Measurements from ENCODE around the gene HYAL3.
"Not testable (repeated sequence)": the region's sequence is repeated elsewhere in the genome, so short reads cannot be mapped to it uniquely, and the experiment has no call there.

HYAL3 gene

DNA sequence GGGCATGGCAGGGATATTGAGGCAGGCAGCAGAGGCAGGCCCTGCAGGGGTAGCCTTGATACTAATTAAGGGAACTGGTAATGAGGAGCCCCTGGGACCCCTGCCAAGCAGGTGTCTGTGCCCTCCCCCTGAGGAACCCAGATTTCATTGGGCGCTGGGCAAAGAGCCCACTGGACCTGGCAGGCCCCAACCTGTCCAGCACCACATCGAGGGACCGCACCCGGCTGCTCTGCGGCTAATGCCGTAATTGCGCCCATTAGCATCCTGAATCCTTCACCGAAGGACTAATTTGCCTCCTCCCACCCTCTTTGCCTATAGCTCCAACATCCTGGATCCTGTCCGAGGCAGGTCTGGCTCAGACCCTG lies 44.0 kb downstream of the HYAL3 start:
- Histone ChIP-seq H3K4me3 (ENCODE audit: low read length) (no peak overlapping the region), H3K4me2 (ENCODE audit: low read length) (no peak overlapping the region), H3K4me1 (ENCODE audit: control insufficient read depth, insufficient read depth, low read length) (peaks cover 51% of the 10 kb centered on the region), H3K9ac (ENCODE audit: low read depth, low read length) (peak overlapping the region; percentile 73), H3K9me3 (replicated peaks; ENCODE audit: low read length) (no peaks in the 10 kb centered on the region), H3K27me3 (ENCODE audit: control insufficient read depth, insufficient read depth, low read length) (no peaks in the 10 kb centered on the region), H3K36me3 (ENCODE audit: insufficient read depth, low read length) (peaks cover 79% of the 10 kb centered on the region)

- Histone ChIP-seq H3K9me3 (replicated peaks; ENCODE audit: low read length) (no peaks in the 10 kb centered on the region), H3K9ac (ENCODE audit: low read depth, low read length) (peak overlapping the region; percentile 73), H3K4me2 (ENCODE audit: low read length) (peak overlapping the region; percentile 37), H3K4me3 (ENCODE audit: low read length) (no peak overlapping the region), H3K4me1 (ENCODE audit: control insufficient read depth, insufficient read depth, low read length) (peaks cover 54% of the 10 kb centered on the region), H3K36me3 (ENCODE audit: insufficient read depth, low read length) (peaks cover 81% of the 10 kb centered on the region), H3K27me3 (ENCODE audit: control insufficient read depth, insufficient read depth, low read length) (no peaks in the 10 kb centered on the region)
Measured at GRCh38 chr3:50254577-50255250, 44.5 kb downstream of the HYAL3 start.

GRCh38 chr3:50251220-50251619 lies 48.0 kb downstream of the HYAL3 start:
- no peaks in the 10 kb centered on the region for H3K27me3 ChIP-seq (ENCODE audit: control insufficient read depth, insufficient read depth, low read length)
- H3K9me3 ChIP-seq (replicated peaks; ENCODE audit: low read length): no peaks in the 10 kb centered on the region
- no peak overlapping the region for H3K9ac ChIP-seq (ENCODE audit: low read depth, low read length)
- peaks cover 48% of the 10 kb centered on the region for H3K36me3 ChIP-seq (ENCODE audit: insufficient read depth, low read length)
- H3K4me2 ChIP-seq (ENCODE audit: low read length): peak overlapping the region; percentile 31
- H3K4me3 ChIP-seq (ENCODE audit: low read length): no peak overlapping the region
- H3K4me1 ChIP-seq (ENCODE audit: control insufficient read depth, insufficient read depth, low read length): peaks cover 82% of the 10 kb centered on the region

DNA sequence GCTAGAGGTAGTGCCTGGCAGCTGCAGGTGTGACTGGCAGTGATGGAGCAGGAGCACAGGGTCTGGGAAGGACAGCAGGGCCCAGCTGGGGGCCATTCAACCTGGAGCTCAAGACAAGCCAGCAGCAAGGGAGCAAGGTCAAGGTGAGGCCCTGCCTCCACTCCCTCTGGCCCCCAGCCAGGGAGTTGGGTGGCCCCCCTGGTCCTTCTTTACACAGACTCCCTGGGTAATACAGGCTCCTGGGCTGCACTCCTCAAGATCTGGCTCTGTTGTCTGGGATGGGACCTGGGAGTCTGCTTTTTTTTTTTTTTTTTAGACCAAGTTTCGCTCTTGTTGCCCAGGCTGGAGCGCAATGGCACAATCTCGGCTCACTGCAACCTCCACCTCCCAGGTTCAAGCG lies 48.7 kb downstream of the HYAL3 start:
- Histone ChIP-seq H3K4me3 (ENCODE audit: low read length) (no peak overlapping the region), H3K4me2 (ENCODE audit: low read length) (no peak overlapping the region), H3K27me3 (ENCODE audit: control insufficient read depth, insufficient read depth, low read length) (no peaks in the 10 kb centered on the region), H3K9me3 (replicated peaks; ENCODE audit: low read length) (no peaks in the 10 kb centered on the region), H3K9ac (ENCODE audit: low read depth, low read length) (no peak overlapping the region), H3K36me3 (ENCODE audit: insufficient read depth, low read length) (peaks cover 45% of the 10 kb centered on the region), H3K4me1 (ENCODE audit: control insufficient read depth, insufficient read depth, low read length) (peaks cover 90% of the 10 kb centered on the region)

DNA sequence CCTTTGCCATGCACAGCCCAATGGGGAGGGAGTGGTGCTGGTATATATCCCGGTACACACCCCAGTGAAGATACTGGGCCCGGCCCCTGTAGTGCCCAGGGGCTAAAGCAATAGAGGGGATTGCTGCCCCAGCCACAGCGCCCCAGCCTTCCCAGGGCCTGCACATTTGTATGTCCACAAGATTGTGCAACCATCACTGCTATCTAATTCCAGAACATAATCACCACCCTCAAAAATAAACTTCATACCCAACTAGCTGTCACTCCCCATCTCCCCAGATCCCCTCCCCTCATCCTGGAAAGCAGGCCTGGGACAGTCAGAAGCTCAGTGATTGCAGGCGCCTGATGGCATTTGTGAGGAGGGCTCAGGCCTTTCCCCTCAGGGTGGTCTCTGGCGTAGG lies 49.7 kb downstream of the HYAL3 start:
- H3K4me1 ChIP-seq (ENCODE audit: control insufficient read depth, insufficient read depth, low read length): peaks cover 86% of the 10 kb centered on the region
- no peaks in the 10 kb centered on the region for H3K9me3 ChIP-seq (replicated peaks; ENCODE audit: low read length)
- H3K36me3 ChIP-seq (ENCODE audit: insufficient read depth, low read length): peaks cover 36% of the 10 kb centered on the region
- H3K4me3 ChIP-seq (ENCODE audit: low read length): no peak overlapping the region
- H3K27me3 ChIP-seq (ENCODE audit: control insufficient read depth, insufficient read depth, low read length): no peaks in the 10 kb centered on the region
- no peak overlapping the region for H3K4me2 ChIP-seq (ENCODE audit: low read length)
- no peak overlapping the region for H3K9ac ChIP-seq (ENCODE audit: low read depth, low read length)

- Histone ChIP-seq H3K27me3 (ENCODE audit: control insufficient read depth, insufficient read depth, low read length) (no peaks in the 10 kb centered on the region), H3K4me3 (ENCODE audit: low read length) (no peak overlapping the region), H3K36me3 (ENCODE audit: insufficient read depth, low read length) (peaks cover 33% of the 10 kb centered on the region), H3K4me2 (ENCODE audit: low read length) (peak overlapping the region; percentile 69), H3K9ac (ENCODE audit: low read depth, low read length) (peak overlapping the region; percentile 62), H3K4me1 (ENCODE audit: control insufficient read depth, insufficient read depth, low read length) (peaks cover 84% of the 10 kb centered on the region), H3K9me3 (replicated peaks; ENCODE audit: low read length) (no peaks in the 10 kb centered on the region)
Measured at GRCh38 chr3:50248387-50248786, 50.8 kb downstream of the HYAL3 start.

GRCh38 chr3:50246517-50246954 lies 52.7 kb downstream of the HYAL3 start:
- Histone ChIP-seq H3K4me3 (ENCODE audit: low read length) (peak overlapping the region; percentile 10), H3K36me3 (ENCODE audit: insufficient read depth, low read length) (peaks cover 20% of the 10 kb centered on the region), H3K4me2 (ENCODE audit: low read length) (peak overlapping the region; percentile 87), H3K9me3 (replicated peaks; ENCODE audit: low read length) (no peaks in the 10 kb centered on the region), H3K27me3 (ENCODE audit: control insufficient read depth, insufficient read depth, low read length) (no peaks in the 10 kb centered on the region), H3K9ac (ENCODE audit: low read depth, low read length) (peak overlapping the region; percentile 83), H3K4me1 (ENCODE audit: control insufficient read depth, insufficient read depth, low read length) (peaks cover 84% of the 10 kb centered on the region)

- peaks cover 19% of the 10 kb centered on the region for H3K36me3 ChIP-seq (ENCODE audit: insufficient read depth, low read length)
Measured at GRCh38 chr3:50245831-50246516, 53.2 kb downstream of the HYAL3 start.

DNA sequence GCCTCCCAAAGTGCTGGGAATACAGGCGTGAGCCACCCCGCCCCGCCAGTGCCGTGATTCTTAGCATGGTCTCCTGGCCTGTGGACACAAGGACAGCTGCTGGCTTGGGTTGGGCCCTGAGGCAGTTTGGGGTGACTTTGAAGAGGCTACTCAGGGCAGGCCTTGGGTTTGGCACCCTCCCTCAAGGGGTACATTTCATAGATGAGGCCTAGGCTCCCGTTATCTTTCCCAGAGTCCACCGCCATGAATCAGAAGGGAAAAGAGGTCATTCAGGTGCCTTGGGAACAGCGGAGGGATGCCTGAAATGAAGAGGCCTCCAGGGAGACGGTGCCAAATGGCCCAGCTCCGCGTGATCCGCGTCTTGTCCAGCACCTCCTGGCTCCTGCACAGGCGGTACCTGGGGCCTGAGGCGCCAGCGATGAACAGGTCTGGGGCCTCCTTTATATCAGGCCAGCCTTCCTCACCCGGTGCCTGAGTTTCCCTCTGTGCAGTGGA lies 53.9 kb downstream of the HYAL3 start:
- peak overlapping the region; percentile 83 for H3K9ac ChIP-seq (ENCODE audit: low read depth, low read length)
- H3K27me3 ChIP-seq (ENCODE audit: control insufficient read depth, insufficient read depth, low read length): no peaks in the 10 kb centered on the region
- H3K4me3 ChIP-seq (ENCODE audit: low read length): peak overlapping the region; percentile 60
- H3K4me2 ChIP-seq (ENCODE audit: low read length): peak overlapping the region; percentile 87
- H3K4me1 ChIP-seq (ENCODE audit: control insufficient read depth, insufficient read depth, low read length): peaks cover 84% of the 10 kb centered on the region
- H3K9me3 ChIP-seq (replicated peaks; ENCODE audit: low read length): no peaks in the 10 kb centered on the region
- H3K36me3 ChIP-seq (ENCODE audit: insufficient read depth, low read length): peaks cover 16% of the 10 kb centered on the region

More at GRCh38 chr3:50245831-50246516, 53.2 kb downstream of the HYAL3 start:
- Histone ChIP-seq H3K9me3 (replicated peaks; ENCODE audit: low read length) (no peaks in the 10 kb centered on the region), H3K4me1 (ENCODE audit: control insufficient read depth, insufficient read depth, low read length) (peaks cover 86% of the 10 kb centered on the region), H3K27me3 (ENCODE audit: control insufficient read depth, insufficient read depth, low read length) (no peaks in the 10 kb centered on the region), H3K9ac (ENCODE audit: low read depth, low read length) (peak overlapping the region; percentile 83), H3K4me2 (ENCODE audit: low read length) (peak overlapping the region; percentile 87), H3K4me3 (ENCODE audit: low read length) (peak overlapping the region; percentile 60)

DNA sequence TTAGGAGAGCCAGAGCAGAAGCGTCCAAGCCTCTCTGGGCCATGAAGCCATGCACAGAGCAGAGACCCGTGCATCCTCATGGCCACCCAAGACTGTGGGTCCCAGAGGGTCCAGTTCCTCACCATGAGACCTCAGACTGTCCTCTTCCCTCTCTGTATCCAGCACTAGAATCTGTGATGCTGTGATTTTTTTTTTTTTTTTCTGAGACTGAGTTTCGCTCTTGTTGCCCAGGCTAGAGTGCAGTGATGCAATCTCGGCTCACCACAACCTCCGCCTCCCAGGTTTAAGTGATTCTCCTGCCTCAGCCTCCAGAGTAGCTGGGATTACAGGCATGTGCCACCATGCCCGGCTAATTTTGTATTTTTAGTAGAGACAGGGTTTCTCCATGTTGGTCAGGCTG lies 54.4 kb downstream of the HYAL3 start:
- H3K9ac ChIP-seq (ENCODE audit: low read depth, low read length); H3K27me3 ChIP-seq (ENCODE audit: control insufficient read depth, insufficient read depth, low read length); H3K4me2 ChIP-seq (ENCODE audit: low read length); H3K4me3 ChIP-seq (ENCODE audit: low read length); H3K9me3 ChIP-seq (replicated peaks; ENCODE audit: low read length): not testable (repeated sequence)
- Histone ChIP-seq H3K36me3 (ENCODE audit: insufficient read depth, low read length) (peaks cover 18% of the 10 kb centered on the region), H3K4me1 (ENCODE audit: control insufficient read depth, insufficient read depth, low read length) (peaks cover 79% of the 10 kb centered on the region)

DNA sequence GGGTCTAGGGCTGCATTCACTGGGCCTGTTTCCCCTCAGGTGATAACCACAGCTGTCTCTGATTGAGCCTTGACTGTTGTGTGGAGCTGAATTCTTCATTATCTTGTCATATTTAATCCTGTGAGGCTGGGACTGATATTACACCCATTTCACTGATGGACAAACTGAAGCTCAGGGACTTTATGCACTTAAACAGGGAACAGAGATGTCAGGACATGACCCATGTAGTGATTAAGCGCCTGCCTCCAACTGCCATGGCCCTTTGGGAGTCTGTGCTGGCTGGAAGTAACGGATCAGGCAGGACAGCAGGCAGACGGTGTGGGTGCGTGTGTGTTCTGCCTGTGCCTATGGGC lies 55.7 kb downstream of the HYAL3 start:
- H3K27me3 ChIP-seq (ENCODE audit: control insufficient read depth, insufficient read depth, low read length): no peaks in the 10 kb centered on the region
- peaks cover 25% of the 10 kb centered on the region for H3K36me3 ChIP-seq (ENCODE audit: insufficient read depth, low read length)
- H3K4me2 ChIP-seq (ENCODE audit: low read length): peak overlapping the region; percentile 50
- no peaks in the 10 kb centered on the region for H3K9me3 ChIP-seq (replicated peaks; ENCODE audit: low read length)
- H3K4me3 ChIP-seq (ENCODE audit: low read length): no peak overlapping the region
- H3K9ac ChIP-seq (ENCODE audit: low read depth, low read length): peak overlapping the region; percentile 22
- H3K4me1 ChIP-seq (ENCODE audit: control insufficient read depth, insufficient read depth, low read length): peaks cover 75% of the 10 kb centered on the region

All from skeletal muscle satellite cell (primary cell).